ENCODE results near the gene CFAP45.

DNA sequence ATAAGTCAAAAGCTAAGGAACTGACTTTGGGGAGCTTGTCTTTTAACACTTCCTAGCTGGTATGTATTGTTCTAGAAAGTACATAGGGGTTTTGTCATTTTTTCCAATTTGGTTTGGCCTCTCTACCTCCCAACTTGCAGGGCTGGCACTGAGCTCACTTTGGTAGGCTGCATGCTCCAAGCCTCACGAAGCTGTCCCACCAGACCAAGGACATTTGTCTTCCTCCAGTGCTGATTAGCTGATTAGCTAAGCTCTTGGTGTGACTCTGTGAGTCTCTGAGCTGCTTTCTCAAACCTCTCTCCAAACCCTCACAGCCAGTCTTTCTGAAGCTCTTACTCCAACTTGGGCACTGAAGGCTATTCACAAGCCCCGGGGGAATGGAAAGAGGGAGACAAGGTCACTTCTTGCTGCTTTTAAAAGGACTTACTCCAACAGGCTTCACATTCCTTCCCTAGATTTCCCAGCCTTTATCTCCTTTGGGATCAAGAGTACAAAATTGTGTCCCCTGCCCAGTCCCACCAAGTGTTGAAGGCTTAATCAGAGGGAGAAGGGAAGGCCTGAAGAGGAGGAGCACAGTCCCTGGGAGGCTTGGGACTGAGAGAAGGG lies 893 bp upstream of the CFAP45 start:
- TF ChIP-seq CTCF (IDR thresholded peaks at IDR 0.05) (no peak), NR2C2 (CRISPR knock-in tag; IDR thresholded peaks at IDR 0.05) (no peak), FOXJ3 (CRISPR knock-in tag; IDR thresholded peaks at IDR 0.05; ENCODE audit: borderline replicate concordance) (no peak), TEAD4 (CRISPR knock-in tag; IDR thresholded peaks at IDR 0.05) (no peak)
- TF ChIP-seq, protein P1, sequence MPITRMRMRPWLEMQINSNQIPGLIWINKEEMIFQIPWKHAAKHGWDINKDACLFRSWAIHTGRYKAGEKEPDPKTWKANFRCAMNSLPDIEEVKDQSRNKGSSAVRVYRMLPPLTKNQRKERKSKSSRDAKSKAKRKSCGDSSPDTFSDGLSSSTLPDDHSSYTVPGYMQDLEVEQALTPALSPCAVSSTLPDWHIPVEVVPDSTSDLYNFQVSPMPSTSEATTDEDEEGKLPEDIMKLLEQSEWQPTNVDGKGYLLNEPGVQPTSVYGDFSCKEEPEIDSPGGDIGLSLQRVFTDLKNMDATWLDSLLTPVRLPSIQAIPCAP (CRISPR knock-in tag; IDR thresholded peaks at IDR 0.05), result no peak
- TF ChIP-seq, protein P2, sequence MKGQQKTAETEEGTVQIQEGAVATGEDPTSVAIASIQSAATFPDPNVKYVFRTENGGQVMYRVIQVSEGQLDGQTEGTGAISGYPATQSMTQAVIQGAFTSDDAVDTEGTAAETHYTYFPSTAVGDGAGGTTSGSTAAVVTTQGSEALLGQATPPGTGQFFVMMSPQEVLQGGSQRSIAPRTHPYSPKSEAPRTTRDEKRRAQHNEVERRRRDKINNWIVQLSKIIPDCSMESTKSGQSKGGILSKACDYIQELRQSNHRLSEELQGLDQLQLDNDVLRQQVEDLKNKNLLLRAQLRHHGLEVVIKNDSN (CRISPR knock-in tag; IDR thresholded peaks at IDR 0.05), result no peak
